OCI-LY7 (cell line): ENCODE data around the gene LPCAT1.

Source experiments
- EZH2phosphoT487 ChIP-seq: fragments of 200-600 bp; sonication (generic); IDR thresholded peaks from 2 replicates; pipeline ENCODE4 v1.6.1; 2018; ENCODE audit warnings: low read depth, borderline replicate concordance, mild to moderate bottlenecking, mixed run types, antibody characterized with exemption, low read length, moderate library complexity, mixed read lengths
- TF ChIP-seq, protein P1 (sequence below): fragments of 200-600 bp; sonication (generic); conservative IDR thresholded peaks from 2 replicates; pipeline ENCODE4 v1.5.1; 2014; ENCODE audit warnings: mild to moderate bottlenecking, antibody characterized with exemption, low read length, moderate library complexity, mixed read lengths

DNA sequence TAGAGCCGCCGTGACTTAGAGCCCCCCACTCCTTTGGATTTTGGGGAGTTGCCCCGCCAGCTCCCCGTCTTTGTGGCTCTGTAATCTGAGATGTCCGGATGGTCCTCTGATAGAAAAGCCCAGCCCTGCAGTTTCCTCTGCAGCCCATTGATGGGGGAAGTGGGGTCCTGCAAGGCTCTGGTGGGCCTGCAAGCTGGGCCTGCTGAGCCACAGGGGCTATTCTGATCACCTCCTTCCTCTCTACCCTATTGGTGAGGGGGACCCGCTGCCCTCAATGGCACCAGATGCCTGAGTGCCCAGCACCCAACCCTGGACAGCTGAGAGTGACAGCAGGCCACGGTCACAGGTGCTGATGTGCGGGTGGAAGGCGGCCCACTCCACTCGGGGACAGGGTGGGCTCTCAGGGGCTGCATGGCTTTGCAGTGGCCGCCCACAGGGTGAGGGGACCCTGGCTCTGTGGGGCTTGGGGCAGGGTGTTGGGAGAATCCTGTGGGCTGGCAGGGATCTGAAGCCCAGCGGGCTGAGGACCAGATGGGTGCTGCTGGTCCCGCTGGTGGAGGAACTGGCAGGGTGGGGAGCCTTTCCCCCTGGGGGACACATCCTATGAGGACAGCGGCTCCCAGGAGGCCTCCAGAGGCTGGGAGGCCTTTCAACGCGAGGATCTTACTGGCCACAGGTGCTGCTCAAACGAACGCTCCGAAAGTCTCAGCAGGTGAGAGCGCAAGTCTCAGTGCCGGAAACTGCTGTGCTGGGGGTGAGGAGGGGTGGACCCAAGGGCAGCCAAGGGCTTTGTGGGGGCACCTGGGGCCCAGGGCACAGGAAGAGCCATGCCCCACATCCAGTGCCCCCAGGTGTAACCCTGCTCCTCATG lies 30.0 kb upstream of the LPCAT1 start:
- TF ChIP-seq, protein P1, sequence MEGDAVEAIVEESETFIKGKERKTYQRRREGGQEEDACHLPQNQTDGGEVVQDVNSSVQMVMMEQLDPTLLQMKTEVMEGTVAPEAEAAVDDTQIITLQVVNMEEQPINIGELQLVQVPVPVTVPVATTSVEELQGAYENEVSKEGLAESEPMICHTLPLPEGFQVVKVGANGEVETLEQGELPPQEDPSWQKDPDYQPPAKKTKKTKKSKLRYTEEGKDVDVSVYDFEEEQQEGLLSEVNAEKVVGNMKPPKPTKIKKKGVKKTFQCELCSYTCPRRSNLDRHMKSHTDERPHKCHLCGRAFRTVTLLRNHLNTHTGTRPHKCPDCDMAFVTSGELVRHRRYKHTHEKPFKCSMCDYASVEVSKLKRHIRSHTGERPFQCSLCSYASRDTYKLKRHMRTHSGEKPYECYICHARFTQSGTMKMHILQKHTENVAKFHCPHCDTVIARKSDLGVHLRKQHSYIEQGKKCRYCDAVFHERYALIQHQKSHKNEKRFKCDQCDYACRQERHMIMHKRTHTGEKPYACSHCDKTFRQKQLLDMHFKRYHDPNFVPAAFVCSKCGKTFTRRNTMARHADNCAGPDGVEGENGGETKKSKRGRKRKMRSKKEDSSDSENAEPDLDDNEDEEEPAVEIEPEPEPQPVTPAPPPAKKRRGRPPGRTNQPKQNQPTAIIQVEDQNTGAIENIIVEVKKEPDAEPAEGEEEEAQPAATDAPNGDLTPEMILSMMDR = no peak
- no peak for TF ChIP-seq EZH2phosphoT487
